GM21390 (cell line): ENCODE data around the gene NUB1.

Source experiments
- ATAC-seq: cut with Tn5 transposase; IDR thresholded peaks from one replicate; pipeline ENCODE4 v1.9.1; 2021; ENCODE audit not compliant: unreplicated experiment

Gene NUB1

DNA sequence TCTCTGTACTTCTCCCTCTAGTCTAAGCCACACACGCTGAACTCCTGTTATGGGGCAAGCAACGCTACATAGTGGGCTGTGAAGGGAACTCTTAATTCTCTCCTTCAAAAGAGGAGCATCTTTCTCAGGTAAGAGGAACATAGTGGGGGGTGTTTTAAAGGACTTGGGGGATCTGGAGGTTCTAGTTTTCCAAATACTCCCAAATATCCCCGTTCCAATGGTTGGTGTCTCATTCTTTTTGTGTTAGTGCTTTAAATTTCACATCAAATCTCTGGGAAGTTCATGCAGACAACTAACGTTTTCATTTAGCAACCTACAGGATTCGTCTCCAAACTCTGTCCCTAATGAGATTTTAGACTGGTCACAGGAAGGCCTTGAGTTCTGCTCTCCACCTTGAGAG is 80.6 kb downstream of the NUB1 start:
- no peak for ATAC-seq

DNA sequence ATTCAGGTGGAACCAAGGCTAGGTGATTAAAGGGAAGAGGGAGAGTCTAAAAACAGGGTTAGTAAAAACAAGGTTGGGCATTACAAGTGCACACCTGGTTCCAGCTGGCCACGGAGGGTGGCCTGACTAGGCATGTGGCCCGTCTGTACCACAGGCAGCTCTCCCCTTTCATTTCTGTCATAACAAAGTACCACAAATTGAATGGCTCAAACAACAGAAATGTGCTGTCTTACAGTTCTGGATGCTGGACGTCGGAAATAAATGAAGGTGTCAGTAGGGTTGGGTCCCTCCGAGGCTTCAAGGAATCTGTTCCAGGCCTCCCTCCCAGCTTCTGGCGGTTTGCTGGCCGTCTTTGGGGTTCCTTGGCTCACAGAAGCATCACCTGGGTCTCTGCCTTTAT is 81.6 kb downstream of the NUB1 start:
- ATAC-seq = no peak

DNA sequence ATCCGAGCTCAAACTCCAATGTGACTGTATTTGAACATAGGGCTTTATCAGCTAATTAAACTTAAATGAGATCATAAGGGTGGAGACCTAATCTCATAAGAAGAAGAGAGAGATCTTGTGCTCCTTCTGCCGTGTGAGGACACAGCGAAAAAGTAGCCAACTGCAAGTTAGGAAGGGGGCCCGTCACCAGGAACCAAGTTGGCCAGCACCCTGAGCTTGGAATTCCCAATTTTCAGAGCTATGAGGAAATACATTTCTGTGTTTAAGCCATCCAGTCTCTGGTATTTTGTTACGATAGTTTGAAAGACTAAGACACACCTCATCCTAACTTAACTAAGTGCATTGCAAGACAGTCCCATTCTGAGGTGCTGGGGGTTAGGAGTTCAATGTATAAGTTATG is 82.3 kb downstream of the NUB1 start:
- ATAC-seq = no peak

DNA sequence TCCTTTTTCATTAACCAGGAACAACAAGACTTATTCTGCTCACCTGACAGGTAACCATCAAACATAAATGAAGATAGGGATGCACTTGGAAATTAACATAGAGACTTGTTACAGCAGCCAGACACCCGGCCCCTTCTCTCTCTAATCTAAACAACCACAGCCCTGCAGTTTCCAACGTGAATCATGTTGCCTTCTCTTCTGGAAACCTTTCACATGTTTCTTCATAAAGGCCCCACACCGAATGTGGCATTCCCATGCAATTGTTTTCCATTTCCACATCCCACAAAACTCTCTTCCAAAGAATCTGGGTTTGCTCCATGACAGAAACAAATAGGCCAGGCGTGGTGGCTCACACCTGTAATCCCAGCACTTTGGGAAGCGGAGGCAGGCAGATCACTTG is 83.2 kb downstream of the NUB1 start:
- no peak for ATAC-seq

DNA sequence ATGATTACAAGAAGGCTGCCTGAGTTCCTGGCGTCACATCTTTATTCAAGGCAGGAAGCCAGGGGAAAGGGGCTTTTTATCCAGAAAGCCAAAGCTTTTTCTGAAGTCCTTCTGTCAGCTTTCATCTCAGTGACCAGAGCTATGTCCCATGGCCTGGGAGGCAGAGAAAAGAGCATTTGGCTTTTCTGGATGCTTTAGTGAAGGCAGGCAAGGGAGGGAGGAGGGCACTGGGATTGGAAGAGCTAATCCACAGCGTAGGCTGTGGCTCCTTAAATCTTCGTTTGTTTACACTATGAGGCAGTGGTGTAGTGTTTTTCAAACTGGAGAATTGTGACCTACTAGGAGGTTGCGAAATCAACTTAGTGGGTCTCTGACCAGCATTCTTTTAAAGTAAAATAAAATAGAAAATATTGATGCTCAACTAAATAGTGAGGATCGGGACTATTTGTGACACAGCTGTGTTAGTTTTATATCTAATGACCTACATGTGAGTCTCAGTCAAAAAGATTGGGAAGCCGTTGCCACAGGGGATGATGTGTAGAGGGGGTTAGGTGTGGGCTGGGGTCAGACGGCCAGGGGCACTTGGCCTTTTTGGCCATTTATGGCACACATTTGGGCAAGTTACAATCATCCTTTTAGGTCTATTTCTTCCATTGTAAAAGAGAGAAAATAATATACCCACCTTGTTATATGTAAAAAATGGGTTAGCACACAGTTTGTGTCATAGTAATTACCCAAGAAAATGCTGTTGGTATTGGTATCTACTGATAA is 84.2 kb downstream of the NUB1 start:
- no peak for ATAC-seq

DNA sequence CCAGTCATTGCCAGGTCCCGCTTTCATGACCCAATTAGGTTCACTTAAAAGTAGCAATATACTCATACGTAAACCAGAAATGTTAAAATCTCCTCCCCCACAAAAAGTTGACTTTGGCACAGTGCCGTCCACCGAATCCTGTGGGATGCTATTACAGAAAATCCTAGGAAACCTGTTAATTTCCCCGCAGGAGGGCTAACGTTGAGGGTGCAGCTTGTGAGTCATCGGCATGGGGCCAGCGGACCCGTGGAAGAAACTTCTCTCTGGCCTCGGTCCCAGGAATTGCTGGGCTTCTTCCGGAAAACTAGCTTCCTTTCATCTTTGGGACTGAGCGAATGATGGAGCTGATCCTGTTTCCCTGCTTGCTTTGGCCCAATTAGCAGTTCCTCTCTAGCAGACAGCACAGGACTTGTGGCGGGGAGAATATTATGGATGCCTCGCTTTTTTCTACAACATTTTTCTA is 84.9 kb downstream of the NUB1 start:
- no peak for ATAC-seq

DNA sequence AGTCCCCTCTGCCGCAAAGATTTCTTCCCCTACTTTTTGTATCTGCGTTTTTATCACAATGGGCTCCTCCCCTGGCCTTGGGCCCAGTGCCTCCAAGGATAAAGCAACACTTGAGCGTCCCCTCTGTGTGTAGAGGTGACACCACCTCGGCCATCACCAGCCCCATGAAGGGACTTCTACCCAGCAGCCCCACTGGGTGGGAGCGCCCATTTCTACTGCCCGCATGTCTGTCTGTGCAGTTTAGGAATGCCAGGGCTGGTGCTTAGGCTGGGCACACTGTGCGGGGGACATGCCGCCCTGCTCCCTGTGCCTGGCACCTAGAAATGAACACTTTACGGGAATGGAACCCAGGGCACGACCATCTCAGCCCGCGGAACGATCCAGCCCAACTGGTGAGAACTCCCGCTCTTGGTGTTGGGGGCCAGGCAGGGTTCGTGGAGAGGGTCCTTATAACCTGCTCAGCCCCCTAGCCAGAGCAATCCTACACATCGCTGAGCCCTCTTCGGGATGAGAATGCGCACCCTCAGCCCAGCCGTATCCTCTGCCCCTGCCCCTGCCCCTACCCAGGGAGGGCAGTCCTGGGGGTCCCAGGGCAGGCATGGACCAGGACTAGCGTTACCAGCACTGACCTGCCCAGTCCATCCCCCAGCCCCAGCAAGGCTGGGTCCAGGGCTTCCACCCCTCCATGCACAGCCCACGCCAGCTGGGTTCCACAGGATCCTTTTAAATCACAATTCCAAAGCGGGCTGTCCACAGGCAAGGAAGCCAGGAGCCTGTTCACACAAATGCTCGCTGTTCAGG is 85.5 kb downstream of the NUB1 start:
- no peak for ATAC-seq

DNA sequence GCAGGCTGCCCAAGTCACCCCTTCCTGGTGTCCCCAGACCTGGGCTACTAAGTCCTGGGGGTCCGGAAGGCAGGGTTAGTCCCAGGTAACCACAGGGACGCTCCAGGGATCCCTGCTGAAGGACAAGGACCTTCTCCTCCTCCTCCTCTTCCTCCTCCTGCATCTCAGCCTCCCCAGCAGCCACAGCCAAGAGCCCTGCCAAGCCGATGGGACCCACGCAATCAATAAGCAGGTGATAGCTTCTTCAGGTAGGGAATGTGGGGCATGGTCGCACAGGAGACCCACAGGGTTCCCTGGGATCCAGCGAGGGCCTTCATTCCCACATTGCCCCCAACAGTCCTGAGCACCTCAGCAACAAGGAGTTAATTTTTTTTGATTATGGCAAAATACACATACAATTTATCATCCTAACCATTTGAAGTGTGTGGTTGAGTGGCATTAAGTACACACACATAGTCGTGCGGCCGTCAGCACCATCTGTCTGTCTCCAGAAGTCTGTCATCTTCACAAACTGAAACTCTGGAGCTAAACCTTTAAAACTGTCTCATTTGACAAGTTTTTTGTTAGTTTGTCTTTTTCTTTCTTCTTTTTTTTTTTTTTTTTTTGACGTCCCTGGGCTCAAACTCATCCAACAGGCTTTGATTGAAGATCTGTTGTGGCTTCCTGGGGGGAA is 86.2 kb downstream of the NUB1 start:
- no peak for ATAC-seq
